HFFc6 (cell line): ENCODE results near the gene CNGB1. TPM values are rescaled to one million over a fixed set of nuclear protein-coding genes. Genes with fewer than 3 reads are reported as not detected.

Experiments used
- DNase-seq: peaks from one replicate; pipeline ENCODE4 v3.0.0-alpha.2; 2018
- H3K27ac Mint-ChIP-seq: 2 replicates; pipeline ENCODE4 v1.8.0; 2020; ENCODE audit warnings: mild to moderate bottlenecking, mixed read lengths
- H3K27me3 Mint-ChIP-seq: 2 replicates; pipeline ENCODE4 v1.8.0; 2021; ENCODE audit warnings: mild to moderate bottlenecking, moderate library complexity, mixed read lengths; ENCODE audit not compliant: insufficient read depth
- H3K36me3 Mint-ChIP-seq: 2 replicates; pipeline ENCODE4 v1.8.0; 2021; ENCODE audit warnings: low read depth, mixed read lengths
- H3K4me1 Mint-ChIP-seq: 2 replicates; pipeline ENCODE4 v1.8.0; 2020; ENCODE audit warnings: low read depth, mixed read lengths
- H3K4me3 Mint-ChIP-seq: 2 replicates; pipeline ENCODE4 v1.8.0; 2020; ENCODE audit warnings: mild to moderate bottlenecking, moderate library complexity, mixed read lengths
- H3K9me3 Mint-ChIP-seq: 2 replicates; pipeline ENCODE4 v1.8.0; 2020; ENCODE audit warnings: mild to moderate bottlenecking, mixed read lengths
- CTCF ChIP-seq: fragments of 200-600 bp; sonication (generic); IDR thresholded peaks from 2 replicates; pipeline ENCODE4 v1.5.0; 2021; ENCODE audit warnings: antibody characterized with exemption, mild to moderate bottlenecking
- total RNA-seq, 6 experiments: library from RNA; stranded (reverse); fragmentation: NEBNext Ultra II Directional; extraction: Animal tissue kit (Norgen Biotek cat#: 25700); gene quantifications; 2 replicates in 1 of 6; 3 replicates in 5 of 6; pipeline ENCODE4 v1.2.3, GENCODE V29; 2021

Gene CNGB1
- total RNA-seq, 6 experiments from 2014 or later = 0.02 TPM; not detected in 5

DNA sequence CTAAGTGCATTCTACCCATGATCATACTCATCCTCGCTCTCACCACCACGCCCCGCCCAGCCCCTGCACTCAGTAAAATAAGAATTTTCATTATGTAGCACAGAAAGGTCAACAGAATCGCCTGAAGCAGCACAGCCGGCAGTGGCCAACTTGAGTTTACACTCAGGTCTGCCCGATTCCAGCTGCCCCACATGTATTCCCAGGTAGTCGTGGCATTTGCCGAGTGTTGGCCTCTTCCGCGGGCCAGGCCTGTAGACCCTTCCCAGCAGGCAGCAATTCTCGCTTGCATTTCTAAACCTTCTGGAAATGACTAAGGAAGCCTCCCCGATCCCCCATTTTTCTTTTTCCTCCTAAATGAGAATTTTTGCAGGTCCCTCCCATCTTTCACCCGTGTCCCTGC lies 609 bp downstream of the CNGB1 start:
- Mint-ChIP-seq H3K4me1 (no peaks in the 10 kb centered on the region), H3K4me3 (no peak overlapping the region), H3K36me3 (no peaks in the 10 kb centered on the region), H3K9me3 (no peaks in the 10 kb centered on the region), H3K27me3 (peaks cover 39% of the 10 kb centered on the region), H3K27ac (no peak overlapping the region)
- no peak for DNase-seq
- TF ChIP-seq CTCF = no peak

DNA sequence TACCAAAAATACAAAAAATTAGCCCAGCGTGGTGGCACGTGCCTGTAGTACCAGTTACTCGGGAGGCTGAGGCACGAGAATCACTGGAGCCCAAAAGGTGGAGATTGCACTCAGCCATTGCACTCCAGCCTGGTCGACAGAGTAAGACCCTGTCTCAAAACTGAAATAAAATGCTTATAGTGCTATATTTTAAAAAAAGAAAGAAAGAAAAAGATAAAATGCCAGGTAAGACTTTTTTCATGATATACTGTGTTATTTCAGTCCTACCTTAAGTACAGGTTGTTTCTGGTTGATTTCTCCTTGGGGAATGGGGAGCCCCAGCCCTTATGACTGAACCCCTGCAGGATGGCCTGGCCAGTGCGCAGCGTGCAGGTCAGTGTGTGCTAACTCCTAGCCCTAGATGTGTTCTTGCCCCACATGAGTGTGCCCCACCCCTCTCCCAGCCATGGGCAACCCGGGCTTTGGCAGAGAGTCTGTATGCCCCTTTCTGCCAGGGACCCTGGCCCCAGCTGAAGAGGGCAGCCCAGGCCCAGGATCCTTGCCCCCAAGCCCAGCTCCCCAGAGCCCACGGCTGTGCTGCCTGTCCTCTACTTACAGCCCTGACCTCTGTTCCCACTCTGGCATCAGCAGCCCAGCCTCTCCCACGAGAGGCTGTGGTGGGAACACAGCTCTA lies 1.3 kb downstream of the CNGB1 start:
- no peaks in the 10 kb centered on the region for H3K4me1 Mint-ChIP-seq
- no peak for DNase-seq
- TF ChIP-seq CTCF = no peak
- no peak overlapping the region for H3K27ac Mint-ChIP-seq
- no peaks in the 10 kb centered on the region for H3K36me3 Mint-ChIP-seq
- H3K4me3 Mint-ChIP-seq = no peak overlapping the region
- H3K27me3 Mint-ChIP-seq = peaks cover 32% of the 10 kb centered on the region
- H3K9me3 Mint-ChIP-seq = no peaks in the 10 kb centered on the region

DNA sequence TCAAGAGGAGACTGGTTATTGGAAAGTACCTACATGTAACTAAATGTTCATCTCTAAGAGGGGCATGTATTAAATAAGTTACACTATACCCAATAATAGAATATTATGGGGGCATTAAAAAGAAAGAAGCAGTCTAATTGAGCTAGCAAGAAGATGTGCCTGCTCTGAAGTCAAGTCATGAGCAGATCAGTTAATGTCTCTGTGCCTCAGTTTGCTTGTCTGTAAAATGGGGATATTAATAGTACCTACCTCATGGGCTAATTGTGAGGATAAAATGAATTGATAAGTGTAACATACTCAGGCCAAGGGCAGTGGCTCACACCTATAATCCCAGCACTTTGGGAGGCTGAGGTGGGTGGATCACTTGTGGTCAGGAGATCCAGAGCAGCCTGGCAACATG lies 3.0 kb downstream of the CNGB1 start:
- no peaks in the 10 kb centered on the region for H3K9me3 Mint-ChIP-seq
- H3K36me3 Mint-ChIP-seq = no peaks in the 10 kb centered on the region
- H3K4me3 Mint-ChIP-seq = no peak overlapping the region
- no peak for DNase-seq
- peaks cover 32% of the 10 kb centered on the region for H3K27me3 Mint-ChIP-seq
- H3K4me1 Mint-ChIP-seq = no peaks in the 10 kb centered on the region
- H3K27ac Mint-ChIP-seq = no peak overlapping the region
- TF ChIP-seq CTCF = no peak

DNA sequence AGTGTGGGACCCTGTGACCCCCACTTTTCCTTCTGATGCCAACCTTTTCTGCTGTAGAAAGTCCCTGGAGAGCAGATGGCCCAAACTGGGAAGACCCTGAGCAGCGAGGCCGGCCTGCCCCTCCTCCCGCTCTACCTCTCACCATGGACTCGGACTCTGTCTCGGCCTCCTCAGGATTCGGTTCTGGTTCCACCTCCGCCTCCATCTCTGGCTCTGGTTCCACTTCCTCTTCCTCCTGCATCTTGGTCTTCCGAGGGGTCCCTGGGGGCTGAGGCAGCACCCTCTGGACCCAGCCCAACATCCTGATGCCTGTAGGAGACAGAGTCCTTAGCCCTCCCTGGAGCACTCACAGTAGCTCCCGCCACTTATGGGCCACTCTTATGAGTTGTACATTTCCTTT lies 3.9 kb downstream of the CNGB1 start:
- no peak for TF ChIP-seq CTCF
- Mint-ChIP-seq H3K9me3 (no peaks in the 10 kb centered on the region), H3K27ac (no peak overlapping the region), H3K36me3 (no peaks in the 10 kb centered on the region), H3K4me3 (no peak overlapping the region), H3K4me1 (no peaks in the 10 kb centered on the region), H3K27me3 (peaks cover 33% of the 10 kb centered on the region)
- DNase-seq = no peak

GRCh38 chr16:57966204-57966771 lies 4.6 kb downstream of the CNGB1 start:
- Mint-ChIP-seq H3K27ac (no peak overlapping the region), H3K27me3 (peaks cover 37% of the 10 kb centered on the region), H3K4me3 (no peak overlapping the region), H3K36me3 (no peaks in the 10 kb centered on the region), H3K9me3 (no peaks in the 10 kb centered on the region), H3K4me1 (no peaks in the 10 kb centered on the region)
- DNase-seq = no peak
- TF ChIP-seq CTCF = no peak
